GM18870 (cell line): ENCODE measurements around the gene TSHB.
A peak's percentile ranks its signal among the peaks of the same experiment; 100 is the strongest.
"Not testable (repeated sequence)": the region's sequence is repeated elsewhere in the genome, so short reads cannot be mapped to it uniquely, and the experiment has no call there.

Source experiments
- ATAC-seq: cut with Tn5 transposase; IDR thresholded peaks from one replicate; pipeline ENCODE4 v1.9.1; 2021; ENCODE audit warnings: moderate library complexity; ENCODE audit not compliant: unreplicated experiment

TSHB gene

DNA sequence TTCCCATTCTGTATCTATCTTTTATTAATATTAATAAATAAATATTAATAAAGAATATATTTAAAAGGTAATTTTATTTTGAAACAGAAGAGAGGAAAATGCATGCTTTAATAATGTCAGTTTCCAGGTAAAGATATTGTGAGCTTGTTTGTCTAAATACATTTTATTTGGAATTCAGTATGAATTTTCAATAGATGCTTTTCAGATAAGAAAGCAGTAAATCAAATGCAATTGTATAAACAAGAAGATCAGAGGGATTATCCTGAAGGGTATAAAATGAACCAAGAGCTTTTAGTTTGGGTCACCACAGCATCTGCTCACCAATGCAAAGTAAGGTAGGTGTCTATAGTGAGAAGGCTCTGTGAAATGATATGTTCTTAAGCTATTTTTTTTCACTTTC is at the start of gene TSHB:
TSS of gene TSHB (plus strand) at position 301 of the 400 bp plus-strand sequence. CDS start 3,537 bp downstream, outside the sequence.
- ATAC-seq, result no peak

DNA sequence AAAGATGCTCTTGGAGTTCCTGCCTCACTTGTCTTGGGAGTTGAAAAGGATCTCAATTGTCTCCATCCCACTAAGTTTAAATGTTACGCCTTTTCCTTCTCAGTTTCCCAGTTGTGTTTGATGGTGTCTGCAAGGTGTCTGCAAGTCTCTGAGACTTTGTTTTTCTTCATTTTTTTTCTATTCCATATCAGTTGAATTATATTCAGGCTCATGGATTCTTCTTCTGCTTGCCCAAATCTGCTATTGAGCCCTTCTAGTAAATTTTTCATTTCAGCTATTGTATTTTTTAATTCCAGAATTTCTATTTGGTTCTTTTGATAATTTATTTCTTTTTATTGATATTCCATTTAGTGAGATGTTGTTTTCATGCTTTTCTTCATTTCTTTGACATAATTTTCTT is 47.4 kb upstream of the TSHB start:
- ATAC-seq, result no peak

- no peak for ATAC-seq
Measured at GRCh38 chr1:114986286-114986685, 43.3 kb upstream of the TSHB start.

DNA sequence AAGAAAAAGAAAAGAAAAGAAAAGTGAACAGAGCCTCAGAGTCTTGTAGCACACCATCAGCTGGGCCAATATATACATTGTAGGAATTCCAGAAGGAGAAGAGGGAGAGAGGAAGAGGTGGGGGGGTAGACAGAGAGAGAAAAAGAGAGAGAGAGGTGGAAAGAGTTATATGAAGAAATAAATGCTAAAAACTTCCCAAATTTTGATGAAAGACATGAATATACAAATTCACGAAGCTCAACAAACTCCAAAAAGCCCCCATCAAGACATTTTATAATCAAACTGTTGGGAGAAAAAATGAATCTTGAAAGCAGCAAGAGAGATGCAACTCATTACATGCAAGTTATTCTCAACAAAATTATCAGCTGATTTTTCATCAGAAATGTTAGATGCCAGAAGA is 41.5 kb upstream of the TSHB start:
- no peak for ATAC-seq

DNA sequence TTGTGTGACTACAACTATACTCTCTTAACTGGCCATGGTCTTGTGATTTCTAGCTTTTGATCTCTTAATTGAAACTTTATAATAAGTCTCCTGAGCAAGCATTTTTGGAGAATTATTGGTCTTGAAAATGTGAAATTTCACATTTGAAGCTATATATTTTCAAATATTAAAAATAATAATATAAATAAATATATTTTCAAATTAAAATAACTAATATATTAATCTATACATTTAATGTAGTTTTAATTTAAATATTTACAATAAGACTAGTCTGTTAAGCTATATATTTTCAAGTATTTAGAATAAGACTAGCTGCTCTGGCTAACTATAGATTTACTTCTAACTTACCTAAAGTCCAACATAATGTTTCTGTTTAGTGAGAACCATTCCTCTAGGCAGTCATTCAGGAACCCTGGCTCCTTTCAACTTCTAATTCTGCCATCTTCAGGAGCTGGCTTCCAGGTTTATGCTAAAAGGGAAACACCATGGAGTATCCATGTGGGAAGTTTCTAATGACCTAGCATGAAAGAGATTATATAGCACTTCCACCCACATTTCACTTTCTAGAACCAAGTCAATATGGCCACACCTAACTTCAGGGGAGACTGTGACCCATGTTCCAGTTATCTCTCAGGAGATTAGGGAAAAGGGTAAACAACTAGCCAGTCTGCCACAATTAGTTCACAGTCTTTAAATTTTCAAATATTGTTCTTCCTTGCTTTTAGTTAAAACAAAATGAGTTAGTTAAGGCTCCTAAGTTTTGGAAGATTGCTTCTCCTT is 31.9 kb upstream of the TSHB start:
- ATAC-seq, result no peak

DNA sequence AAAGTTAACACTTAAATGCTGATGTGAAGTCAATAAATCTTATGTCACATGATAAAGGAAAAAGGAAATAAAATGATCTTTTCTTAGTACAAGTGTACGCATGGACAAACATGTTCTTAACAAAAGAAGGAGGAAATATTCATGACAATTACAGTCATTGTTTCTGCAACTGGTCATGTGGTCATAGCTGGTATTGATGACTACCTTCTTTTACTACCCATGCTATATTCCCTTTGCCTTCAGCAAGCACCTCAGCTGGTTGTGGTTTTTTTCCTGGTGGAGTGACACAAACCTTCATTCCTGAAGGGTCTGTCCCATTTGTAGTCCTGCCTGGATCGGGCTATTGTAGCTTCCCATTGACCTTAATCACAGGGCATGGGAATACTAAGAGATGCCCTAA is 23.4 kb upstream of the TSHB start:
- no peak for ATAC-seq

DNA sequence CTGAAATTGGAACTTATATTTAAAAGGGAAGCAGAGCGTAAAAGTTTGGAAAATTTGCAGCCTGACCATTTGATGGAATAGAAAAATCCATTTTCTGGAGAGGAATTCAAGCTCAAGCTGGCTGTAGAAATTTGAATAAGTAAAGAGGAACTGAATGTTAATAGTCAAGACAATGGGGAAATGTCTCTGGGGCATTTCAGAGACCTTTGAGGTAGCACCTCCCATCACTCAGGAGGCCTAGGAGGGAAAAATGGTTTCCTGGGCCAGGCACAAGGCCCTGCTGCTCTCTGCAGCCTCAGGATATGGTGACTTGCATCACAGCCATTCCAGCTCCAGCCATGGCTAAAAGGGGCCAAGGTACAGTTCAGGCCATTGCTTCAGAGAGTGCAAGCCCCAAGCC is 17.6 kb upstream of the TSHB start:
- ATAC-seq, result no peak

DNA sequence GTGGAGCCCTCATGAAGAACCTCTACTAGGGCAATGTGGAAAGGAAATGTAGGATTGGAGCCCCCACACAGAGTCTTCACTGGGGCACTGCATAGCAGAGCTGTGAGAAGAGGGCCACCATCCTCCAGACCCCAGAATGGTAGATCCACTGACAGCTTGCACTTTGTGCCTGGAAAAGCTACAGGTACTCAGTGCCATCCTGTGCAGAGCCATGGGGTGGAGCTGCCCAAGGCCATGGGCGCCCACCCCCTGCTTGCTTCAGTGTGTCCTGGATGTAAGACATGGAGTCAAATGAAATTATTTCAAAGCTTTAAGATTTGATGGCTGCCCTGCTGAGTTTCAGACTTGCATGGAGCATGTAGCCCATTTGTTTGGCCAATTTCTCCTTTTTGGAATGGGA is 17.2 kb upstream of the TSHB start:
- ATAC-seq, result no peak

GRCh38 chr1:115013792-115014191 is 15.8 kb upstream of the TSHB start:
- ATAC-seq, result no peak

DNA sequence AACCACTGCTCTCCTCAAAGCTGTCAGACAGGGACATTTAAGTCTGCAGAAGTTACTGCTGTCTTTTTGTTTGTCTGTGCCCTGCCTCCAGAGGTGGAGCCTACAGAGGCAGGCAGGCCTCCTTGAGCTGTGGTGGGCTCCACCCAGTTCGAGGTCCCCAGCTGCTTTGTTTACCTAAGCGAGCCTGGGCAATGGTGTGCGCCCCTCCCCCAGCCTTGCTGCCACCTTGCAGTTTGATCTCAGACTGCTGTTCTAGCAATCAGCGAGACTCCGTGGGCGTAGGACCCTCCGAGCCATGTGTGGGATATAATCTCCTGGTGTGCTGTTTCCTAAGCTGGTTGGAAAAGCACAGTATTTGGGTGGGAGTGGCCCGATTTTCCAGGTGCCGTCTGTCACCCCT is 10.1 kb upstream of the TSHB start:
- ATAC-seq, result not testable (repeated sequence)

- ATAC-seq, result no peak
Measured at GRCh38 chr1:115021145-115021544, 8.5 kb upstream of the TSHB start.

DNA sequence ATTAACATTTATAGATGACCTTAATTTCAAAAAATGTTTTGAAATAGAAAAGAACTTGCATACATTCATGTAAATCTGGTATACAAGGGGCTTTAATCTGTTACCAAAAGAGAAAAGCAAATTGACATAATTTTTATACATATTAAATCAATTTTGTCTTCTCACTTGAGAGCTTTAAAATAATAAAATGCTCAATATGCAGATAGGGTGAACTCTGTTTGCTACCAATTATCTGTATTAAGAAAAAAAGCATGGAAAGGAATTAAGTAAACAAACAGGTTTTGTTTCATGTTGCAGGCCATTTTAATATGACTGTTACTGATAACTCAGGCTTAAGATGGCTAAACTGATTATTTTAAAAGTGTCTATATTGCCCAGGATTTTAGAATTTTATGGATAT is 6.0 kb upstream of the TSHB start:
- ATAC-seq, result no peak

GRCh38 chr1:115031595-115031994 is 2.0 kb downstream of the TSHB start:
- no peak for ATAC-seq

- ATAC-seq, result no peak
Measured at GRCh38 chr1:115035652-115036051, 6.0 kb downstream of the TSHB start.

GRCh38 chr1:115036814-115037507 is 7.3 kb downstream of the TSHB start:
- no peak for ATAC-seq

- ATAC-seq, result no peak
Measured at GRCh38 chr1:115040501-115040900, 10.9 kb downstream of the TSHB start.

DNA sequence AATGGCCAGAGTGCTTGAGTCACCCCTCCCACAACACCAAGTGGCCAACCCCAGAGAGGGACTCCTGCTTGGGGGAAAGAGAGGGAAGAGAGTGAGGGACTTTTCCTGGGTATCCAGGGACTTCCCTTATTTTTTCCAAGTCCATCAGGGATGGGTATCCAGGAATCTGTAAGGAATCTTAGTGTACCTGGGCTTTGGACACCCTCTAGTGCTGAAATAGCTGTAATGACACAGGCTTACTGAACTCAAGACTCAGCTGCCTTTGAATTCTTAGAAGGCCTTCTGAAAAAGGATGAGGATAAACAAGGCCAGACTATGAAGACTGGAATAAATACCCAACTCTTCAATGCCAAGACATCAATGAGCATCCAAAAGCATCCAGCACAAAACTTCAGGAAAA is 12.0 kb downstream of the TSHB start:
- no peak for ATAC-seq

- ATAC-seq, result no peak
Measured at GRCh38 chr1:115046751-115047150, 17.1 kb downstream of the TSHB start.

DNA sequence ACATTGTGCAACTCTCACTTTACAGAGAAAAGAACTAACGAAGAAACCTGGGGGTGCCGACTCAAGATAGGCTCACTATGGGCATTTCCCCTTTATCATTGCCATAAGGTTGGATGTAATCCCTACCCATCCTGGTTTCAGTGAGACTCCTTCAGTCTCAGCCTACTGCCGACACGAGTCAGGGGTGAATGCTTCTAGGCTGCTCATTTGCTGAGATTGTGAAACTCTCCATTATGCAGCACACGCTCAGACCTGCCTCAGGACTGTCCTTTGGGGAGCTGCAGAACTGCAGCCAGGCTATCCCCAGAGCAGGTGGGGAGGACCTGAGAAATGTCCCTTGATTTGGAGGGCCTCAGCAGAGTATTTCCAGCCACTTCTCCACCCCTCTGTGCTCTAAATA is 22.2 kb downstream of the TSHB start:
- ATAC-seq, result no peak

DNA sequence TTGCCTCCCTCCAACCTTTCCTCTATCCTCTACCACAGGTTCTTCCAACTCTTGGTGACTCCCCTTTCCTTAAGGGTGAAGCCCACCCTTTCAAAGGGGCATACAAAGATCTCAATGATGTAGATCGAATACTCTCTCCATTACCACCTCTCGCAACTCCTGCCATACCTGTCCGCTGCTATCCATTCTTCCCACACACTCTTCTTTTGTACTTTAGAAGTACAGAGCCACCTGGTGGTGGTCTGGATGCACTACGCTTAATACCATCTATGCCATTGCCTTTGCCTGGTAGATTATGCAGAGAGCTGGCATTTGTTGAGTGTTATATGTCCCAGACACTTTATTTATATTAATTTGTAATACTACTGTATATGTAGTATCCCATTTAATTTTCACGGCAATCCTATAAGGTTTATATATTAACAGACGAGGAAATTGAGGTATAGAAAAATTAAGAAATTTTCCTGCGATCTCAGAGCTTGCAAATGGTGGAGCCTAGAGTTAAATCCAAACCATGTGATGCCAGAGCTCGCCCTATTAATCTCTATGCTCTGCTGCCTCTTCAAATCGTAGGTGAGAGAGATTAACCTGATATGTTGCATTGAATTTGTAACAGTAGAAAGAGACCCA is 22.9 kb downstream of the TSHB start:
- ATAC-seq, result peak; percentile 85

- ATAC-seq, result no peak
Measured at GRCh38 chr1:115056395-115056798, 26.8 kb downstream of the TSHB start.

DNA sequence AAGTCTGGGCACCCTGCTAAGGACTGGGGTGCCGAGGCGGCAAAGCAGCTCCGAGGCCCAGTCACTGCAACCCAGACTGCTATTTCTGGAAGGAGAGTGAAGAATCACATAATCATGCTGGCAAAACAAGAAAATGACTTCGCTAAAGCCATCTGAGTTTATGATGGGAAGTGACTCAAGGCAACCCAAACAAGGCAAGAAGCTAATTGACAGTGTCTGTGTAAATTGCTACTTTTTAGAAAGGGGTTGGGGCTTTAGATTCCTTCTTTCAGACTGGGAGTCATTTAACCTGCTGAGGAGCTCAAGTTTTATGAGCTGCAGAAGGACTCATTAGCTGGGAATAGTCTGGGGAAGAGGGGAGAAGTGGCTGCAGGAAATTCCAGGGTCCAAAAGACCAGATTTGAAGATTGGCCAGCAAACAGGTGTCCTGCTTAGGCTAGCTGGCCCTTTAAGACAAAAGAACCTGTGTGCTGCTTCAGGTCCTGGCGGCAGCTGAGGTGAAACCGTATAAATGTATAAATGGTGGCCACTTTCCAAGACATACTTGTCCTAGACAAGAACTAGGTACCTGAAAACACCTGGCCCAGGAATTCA is 28.1 kb downstream of the TSHB start:
- no peak for ATAC-seq
